ENCODE results near the gene MICAL3.

Gene MICAL3

GRCh38 chr22:17956630-17957029 lies 67.7 kb downstream of the MICAL3 start:
- H3K27ac ChIP-seq (ENCODE audit: low read depth, low read length, poor library complexity, severe bottlenecking), result no peak overlapping the region
- H3K9me3 ChIP-seq (ENCODE audit: low read length), result no peaks in the 10 kb centered on the region
- no peak overlapping the region for H2AFZ ChIP-seq (ENCODE audit: low read length)
- H3K4me2 ChIP-seq (ENCODE audit: low read length), result no peak overlapping the region
- no peaks in the 10 kb centered on the region; the same call in 1 of the 2 replicates for H3K79me2 ChIP-seq (ENCODE audit: insufficient read depth, low read length)
- H3K9ac ChIP-seq (ENCODE audit: low read length), result no peak overlapping the region
- H3F3A ChIP-seq (ENCODE audit: insufficient read depth, low read length), result no peaks in the 10 kb centered on the region
- no peaks in the 10 kb centered on the region for H4K20me1 ChIP-seq (ENCODE audit: insufficient read depth, low read length)
- H3K36me3 ChIP-seq (ENCODE audit: insufficient read depth, low read length), result no peaks in the 10 kb centered on the region; the same call in 1 of the 2 replicates
- no peaks in the 10 kb centered on the region for H3K9me2 ChIP-seq (ENCODE audit: low read depth, low read length)
- no peaks in the 10 kb centered on the region for H3K4me1 ChIP-seq (ENCODE audit: insufficient read depth, low read length, severe bottlenecking)
- no peaks in the 10 kb centered on the region; the same call in 1 of the 2 replicates for H3K27me3 ChIP-seq (ENCODE audit: insufficient read depth, low read length)
- TF ChIP-seq CTCF (IDR thresholded peaks at IDR 0.05; ENCODE audit: low read length) (no peak), EZH2 (IDR thresholded peaks at IDR 0.05; ENCODE audit: borderline replicate concordance, low read length) (no peak)
- no peak overlapping the region for H3K4me3 ChIP-seq (ENCODE audit: low read depth, low read length, poor library complexity, severe bottlenecking)

GRCh38 chr22:17955590-17956379 lies 68.6 kb downstream of the MICAL3 start:
- Histone ChIP-seq H2AFZ (ENCODE audit: low read length) (no peak overlapping the region), H3K4me2 (ENCODE audit: low read length) (no peak overlapping the region), H3K9ac (ENCODE audit: low read length) (no peak overlapping the region), H3K27me3 (ENCODE audit: insufficient read depth, low read length) (no peaks in the 10 kb centered on the region; the same call in 1 of the 2 replicates), H3K4me1 (ENCODE audit: insufficient read depth, low read length, severe bottlenecking) (no peaks in the 10 kb centered on the region), H3F3A (ENCODE audit: insufficient read depth, low read length) (no peaks in the 10 kb centered on the region), H3K9me2 (ENCODE audit: low read depth, low read length) (no peaks in the 10 kb centered on the region), H3K9me3 (ENCODE audit: low read length) (no peaks in the 10 kb centered on the region), H3K36me3 (ENCODE audit: insufficient read depth, low read length) (no peaks in the 10 kb centered on the region; the same call in 1 of the 2 replicates), H4K20me1 (ENCODE audit: insufficient read depth, low read length) (no peaks in the 10 kb centered on the region), H3K4me3 (ENCODE audit: low read depth, low read length, poor library complexity, severe bottlenecking) (no peak overlapping the region), H3K79me2 (ENCODE audit: insufficient read depth, low read length) (no peaks in the 10 kb centered on the region; the same call in 1 of the 2 replicates), H3K27ac (ENCODE audit: low read depth, low read length, poor library complexity, severe bottlenecking) (no peak overlapping the region)
- TF ChIP-seq CTCF (IDR thresholded peaks at IDR 0.05; ENCODE audit: low read length), result no peak
- no peak for TF ChIP-seq EZH2 (IDR thresholded peaks at IDR 0.05; ENCODE audit: borderline replicate concordance, low read length)

- H3K27me3 ChIP-seq (ENCODE audit: insufficient read depth, low read length), result no peaks in the 10 kb centered on the region; the same call in 1 of the 2 replicates
- H3K9me2 ChIP-seq (ENCODE audit: low read depth, low read length), result no peaks in the 10 kb centered on the region
- no peak for TF ChIP-seq EZH2 (IDR thresholded peaks at IDR 0.05; ENCODE audit: borderline replicate concordance, low read length)
- TF ChIP-seq CTCF (IDR thresholded peaks at IDR 0.05; ENCODE audit: low read length), result no peak
- H3K4me3 ChIP-seq (ENCODE audit: low read depth, low read length, poor library complexity, severe bottlenecking), result no peak overlapping the region
- H3K79me2 ChIP-seq (ENCODE audit: insufficient read depth, low read length), result no peaks in the 10 kb centered on the region; the same call in 1 of the 2 replicates
- H3K9me3 ChIP-seq (ENCODE audit: low read length), result no peaks in the 10 kb centered on the region
- H3K9ac ChIP-seq (ENCODE audit: low read length), result no peak overlapping the region
- H3K27ac ChIP-seq (ENCODE audit: low read depth, low read length, poor library complexity, severe bottlenecking), result no peak overlapping the region
- H3K4me1 ChIP-seq (ENCODE audit: insufficient read depth, low read length, severe bottlenecking), result no peaks in the 10 kb centered on the region
- no peak overlapping the region for H2AFZ ChIP-seq (ENCODE audit: low read length)
- no peaks in the 10 kb centered on the region for H4K20me1 ChIP-seq (ENCODE audit: insufficient read depth, low read length)
- no peak overlapping the region for H3K4me2 ChIP-seq (ENCODE audit: low read length)
- no peaks in the 10 kb centered on the region; the same call in 1 of the 2 replicates for H3K36me3 ChIP-seq (ENCODE audit: insufficient read depth, low read length)
- no peaks in the 10 kb centered on the region for H3F3A ChIP-seq (ENCODE audit: insufficient read depth, low read length)
These were observed 69.3 kb downstream of the MICAL3 start for GRCh38 chr22:17954860-17955587.
